GM19455 (cell line): Measurements from ENCODE around the gene RAET1E.
"Not testable (repeated sequence)": the region's sequence is repeated elsewhere in the genome, so short reads cannot be mapped to it uniquely, and the experiment has no call there.

ENCODE experiments used
- ATAC-seq: cut with Tn5 transposase; IDR thresholded peaks from one replicate; pipeline ENCODE4 v1.9.1; 2021; ENCODE audit not compliant: unreplicated experiment

Gene RAET1E

DNA sequence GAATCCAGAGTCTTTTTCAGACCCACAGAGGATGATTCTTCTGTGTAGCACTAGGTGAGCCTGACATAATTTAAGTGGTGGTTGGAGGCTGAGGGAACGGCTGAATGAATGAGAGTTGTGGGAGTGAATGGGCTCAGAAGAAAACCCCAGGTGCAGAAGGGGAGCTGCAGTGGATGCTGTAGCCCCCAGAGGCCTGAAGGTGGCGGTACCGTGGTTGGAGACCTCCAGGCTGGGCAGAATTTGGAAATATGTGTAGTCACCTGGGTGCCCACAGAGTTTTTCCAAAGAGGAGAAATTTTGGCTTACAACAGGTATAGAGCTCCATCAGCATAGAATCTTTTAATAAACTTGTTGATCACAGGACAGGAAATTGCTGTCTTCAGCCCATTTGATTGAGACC, 31.5 kb upstream of the RAET1E start:
- no peak for ATAC-seq

DNA sequence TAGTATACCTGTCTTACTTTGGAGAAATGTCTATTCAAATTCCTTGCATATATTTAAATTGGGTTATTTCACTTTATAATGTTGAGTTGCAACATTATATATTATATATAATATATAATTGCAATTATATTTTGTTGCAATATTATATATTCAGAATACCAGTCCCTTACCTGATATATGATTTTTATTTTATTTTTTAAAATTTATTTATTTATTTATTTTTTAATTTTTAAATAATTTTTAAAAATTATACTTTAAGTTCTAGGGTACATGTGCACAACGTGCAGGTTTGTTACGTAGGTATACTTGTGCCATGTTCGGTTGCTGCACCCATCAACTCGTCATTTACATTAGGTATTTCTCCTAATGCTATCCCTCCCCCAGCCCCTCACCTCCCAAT, 29.1 kb upstream of the RAET1E start:
- ATAC-seq = not testable (repeated sequence)

DNA sequence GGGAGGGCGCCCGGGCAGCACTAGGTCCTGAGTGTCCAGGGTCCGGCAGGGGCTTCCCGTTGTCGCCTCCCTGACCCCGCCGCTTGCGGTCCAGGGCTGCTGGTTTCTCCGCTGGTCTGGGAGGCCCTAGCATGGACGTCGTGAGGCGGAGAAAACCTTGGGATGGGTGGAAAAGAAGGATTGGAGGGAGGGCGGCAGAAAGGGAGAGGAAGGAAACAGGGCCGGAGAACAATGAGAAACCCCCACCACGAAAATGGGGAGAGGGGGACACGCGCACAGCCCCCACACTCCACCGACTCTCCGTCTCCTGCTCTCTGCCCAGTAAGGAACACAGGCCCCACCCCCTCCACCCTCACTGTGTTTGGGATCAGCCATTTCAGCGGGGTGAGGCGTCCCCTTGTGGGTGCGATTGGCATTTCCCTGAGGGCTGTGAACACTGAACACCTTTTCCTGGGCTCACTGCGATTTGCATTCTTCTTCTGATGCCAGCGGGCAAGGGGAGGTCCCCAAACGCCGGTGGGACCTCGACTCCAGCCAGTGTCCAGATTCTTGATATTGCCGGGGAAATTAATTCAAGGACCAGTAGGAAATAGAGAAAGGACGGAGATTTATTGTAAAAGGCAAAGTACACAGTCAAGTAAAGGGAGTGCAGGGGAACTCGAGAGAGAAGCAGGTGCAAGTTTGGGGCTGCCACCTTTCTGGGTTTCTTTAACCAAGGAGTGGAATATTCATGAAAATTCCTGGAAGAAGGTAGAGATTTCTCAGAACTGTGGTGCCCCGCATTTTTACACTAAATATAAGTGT, 28.3 kb upstream of the RAET1E start:
- ATAC-seq = no peak

DNA sequence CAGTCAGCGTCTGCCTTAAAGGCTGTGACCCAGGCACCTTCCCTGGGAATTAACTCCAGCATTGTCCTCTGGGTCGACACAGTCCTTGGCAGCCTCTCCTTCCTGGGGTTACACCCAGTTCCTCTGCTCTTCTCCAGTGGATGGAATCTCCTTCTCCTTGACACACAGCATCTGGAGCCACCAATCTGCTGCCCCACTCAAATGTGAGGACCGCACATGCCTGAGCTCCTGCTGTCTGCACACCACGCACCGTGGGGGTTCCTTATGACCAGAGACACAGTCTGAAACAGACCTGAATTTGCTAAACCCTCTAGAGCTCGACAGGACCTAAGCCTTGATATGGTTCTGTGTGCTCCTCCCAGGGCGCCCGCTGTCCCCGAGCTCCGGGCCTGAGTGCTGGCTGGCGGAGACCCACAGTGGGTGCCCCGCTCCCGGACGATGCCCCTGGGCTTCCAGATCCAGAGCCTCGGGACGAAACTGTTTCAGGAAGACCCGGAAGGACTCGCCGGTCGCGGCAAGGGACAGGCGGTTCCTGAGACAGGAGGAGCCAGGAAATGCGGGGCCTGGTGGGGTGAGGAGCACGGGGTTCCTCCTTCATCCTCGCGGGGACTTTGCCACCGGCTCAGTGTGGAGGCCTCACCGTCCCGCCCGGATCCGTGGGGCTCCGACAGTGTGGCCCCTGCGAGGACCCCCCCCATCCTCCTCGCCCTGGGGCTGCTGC, 27.5 kb upstream of the RAET1E start:
- no peak for ATAC-seq

DNA sequence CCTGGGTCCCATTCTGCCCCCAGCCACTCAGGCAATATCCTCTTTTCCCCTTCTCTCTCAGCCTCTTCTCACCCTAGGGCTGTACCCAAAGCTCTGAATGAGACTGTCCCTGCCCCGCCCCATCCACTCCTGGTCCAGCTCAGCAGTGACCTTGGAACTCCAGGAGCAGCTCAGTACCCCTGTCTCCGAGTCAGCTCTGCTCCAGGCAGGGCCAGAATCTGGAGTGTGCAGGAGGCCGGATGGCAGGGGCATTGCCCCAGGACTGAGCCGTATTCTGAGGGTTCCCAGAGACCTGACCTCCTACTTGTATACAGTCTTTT, 27.0 kb upstream of the RAET1E start:
- no peak for ATAC-seq

DNA sequence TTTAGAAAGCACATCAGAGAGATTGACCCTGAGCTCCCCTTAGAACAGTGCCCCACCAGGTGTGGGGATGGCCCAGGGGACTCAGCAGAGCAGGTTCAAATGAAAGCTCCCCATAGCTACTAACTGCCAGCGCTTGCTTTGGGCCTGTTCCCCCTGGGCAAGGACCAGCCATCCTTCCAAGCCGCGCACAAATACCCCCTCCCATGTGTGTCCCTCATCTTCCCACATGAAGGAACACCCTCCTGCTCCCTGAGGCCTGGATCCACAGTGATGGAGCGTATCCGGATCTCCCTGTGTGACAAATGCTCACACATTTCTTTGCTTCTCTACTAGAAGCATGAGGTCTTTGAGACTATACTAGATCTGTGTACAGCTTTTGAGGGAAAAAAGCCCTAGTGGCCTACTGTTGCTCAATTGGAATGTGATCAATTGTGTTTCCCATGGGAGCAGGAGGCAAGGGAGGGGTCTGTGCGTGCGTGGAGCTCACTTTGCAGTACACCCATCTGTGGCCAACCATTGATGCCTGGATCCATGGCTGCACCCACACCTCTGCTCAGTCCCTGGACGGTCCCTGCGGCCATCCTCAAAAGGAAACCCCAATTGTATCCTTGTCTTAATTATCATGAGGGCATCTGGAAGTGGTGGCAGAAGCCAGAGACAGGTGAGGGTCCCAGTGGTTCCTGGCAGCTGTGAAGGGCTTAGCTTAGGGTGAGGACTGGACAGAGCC, 26.5 kb upstream of the RAET1E start:
- ATAC-seq = no peak

DNA sequence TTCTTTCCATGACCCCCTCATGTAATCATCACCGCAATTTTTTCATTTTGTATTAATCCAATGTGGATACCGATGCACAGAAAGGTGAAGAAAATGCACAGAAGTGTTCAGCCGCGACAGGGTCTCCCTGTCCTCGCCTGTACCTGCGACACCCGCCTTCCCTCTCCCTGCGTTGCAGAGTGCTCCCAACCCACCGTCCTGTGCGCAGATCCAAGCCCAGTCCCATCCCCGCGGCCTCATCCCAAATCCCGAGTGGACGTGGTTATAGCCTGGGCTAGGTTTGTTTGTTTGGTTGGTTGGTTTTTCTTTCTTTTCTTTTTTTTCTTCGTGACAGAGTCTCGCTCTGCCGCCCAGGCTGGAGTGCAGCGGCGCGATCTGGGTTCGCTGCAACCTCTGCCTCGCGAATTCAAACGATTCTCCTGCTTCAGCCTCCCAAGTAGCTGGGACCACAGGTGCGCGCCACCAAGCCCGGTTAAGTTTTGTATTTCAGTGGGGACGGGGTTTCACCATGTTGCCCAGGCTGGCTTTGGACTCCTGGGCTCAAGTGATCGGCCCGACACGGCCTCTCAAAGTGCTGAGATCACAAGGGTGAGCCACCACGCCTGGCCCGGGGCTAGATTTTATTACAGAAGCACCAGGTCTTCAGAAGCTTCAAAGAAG, 25.5 kb upstream of the RAET1E start:
- no peak for ATAC-seq

DNA sequence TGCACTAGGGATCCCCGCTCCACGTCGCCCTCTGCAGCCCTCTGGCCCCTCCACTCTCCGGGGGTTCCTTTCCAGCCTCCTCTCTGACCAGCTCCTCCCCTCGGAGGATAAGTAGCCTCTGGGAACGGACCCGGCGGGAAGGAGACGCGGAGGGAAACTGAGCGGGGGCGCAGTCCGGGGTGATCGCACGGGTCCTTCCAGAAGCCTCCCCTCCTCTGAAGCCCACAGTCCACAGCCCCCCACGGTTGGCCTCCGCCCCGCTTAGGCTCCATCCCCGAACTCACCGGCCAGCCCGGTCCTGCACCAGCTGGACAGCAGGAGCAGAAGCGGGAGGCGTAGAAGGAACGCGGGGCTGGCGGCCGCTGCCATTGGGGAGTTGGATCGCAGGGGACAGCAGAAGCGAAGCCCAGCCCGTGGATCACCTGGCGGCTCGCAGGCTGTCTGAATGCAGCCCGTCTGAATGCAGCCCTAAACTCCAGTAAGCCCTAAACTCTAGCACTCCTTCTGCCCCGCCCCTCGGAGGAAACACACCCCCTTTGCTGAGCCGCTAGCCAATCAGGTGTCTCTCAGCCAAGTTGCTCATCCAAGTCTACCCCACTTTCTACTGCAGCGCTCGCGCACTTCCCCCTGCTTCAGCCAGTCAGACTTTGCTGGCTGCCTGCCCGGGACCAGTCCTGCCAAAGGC, 24.9 kb upstream of the RAET1E start, which contains the start of gene RAET1G:
TSS of gene RAET1G (minus strand) at position 480 of the 685 bp plus-strand sequence. CDS start at position 369, 111 bp downstream.
- no peak for ATAC-seq

DNA sequence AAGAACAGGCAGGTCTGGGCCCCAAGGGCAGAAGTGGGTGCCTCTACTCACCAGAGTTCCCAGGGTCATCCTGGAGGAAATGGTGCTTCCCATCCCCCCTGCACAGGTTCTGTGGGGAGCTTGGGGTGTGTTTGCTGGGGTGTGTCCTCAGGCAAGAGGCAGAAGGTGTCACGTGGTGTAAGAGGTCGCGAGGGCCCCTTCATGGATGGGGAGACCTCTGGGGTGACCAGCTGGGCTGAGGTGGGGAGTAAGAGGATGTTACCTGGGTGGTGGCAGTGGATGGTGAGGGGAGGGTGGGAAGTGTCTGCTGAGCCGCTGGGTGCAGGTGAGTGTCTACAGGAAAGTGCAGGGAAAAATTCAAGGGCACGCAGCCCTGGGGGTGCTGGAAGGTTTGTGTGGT, 24.2 kb upstream of the RAET1E start:
- ATAC-seq = not testable (repeated sequence)

DNA sequence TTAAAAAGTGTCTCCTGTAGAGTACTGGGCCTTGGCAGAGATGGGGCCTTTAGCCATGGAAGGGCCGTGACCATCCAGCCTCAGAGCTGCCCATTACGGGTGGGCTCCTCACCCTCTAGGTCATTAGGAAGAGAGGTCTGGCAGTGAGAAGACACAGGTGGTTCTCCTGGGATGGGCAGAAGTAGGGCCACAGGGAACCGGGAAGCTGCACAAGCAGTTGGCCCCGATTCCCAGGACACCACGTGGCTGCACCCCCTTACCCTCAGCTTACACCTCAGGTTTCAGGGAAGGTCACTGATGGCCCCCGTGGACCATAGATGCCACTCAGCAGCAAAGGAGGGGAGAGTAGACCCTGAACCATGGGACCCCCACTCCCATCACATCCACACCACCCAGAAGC, 23.4 kb upstream of the RAET1E start:
- ATAC-seq = no peak

DNA sequence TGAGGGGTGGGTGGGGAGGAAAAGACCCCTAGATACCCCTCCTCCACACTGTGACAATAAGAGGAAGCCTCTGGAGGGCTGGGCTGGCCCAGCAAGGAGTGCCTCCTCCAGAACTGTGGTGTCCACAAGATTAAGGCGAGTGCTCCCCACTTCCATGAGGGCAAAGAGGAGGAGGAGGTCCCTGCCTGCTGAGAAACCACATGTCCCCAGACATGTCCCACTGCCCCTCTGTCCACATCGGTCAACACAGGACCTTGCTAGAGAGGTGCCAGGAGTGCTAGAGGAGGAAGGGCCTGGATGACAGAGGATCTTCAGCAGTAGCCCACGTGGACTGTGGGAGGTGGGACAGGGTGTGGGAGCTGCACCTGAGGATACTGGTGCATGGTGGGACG, 21.9 kb upstream of the RAET1E start:
- ATAC-seq = no peak

DNA sequence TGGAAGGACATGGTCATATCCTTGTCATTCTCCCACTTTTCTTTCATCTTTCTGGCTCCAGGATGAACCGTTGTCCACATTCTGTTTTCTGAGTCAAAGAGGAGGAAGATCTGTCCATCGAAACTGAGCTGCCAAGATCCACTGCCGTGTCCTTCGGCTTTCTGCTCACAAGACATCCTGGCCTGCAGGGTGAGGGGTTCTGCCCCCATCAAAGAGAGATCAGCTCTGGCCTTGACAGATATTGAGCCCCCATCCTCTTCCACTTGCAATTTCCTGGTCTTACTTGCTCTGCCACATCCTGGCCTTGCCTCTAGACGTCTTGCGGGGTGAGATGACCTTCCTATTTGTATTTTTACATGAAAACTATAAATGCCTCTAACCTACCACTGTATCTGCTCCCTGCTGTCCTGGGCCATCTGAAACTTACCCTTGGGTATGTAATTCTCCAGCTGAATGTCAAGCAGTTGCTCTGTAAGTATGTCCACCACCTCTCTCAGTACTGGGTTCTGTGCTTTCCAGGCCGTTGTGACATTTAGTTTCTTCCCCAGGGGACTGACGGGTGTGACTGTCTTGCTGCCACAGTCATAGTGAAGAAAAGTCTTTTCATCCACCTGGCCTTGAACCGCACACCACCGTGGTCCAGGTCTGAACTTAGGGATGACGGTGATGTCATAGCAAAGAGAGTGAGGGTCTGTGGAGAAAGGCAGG, 21.4 kb upstream of the RAET1E start:
- not testable (repeated sequence) for ATAC-seq

DNA sequence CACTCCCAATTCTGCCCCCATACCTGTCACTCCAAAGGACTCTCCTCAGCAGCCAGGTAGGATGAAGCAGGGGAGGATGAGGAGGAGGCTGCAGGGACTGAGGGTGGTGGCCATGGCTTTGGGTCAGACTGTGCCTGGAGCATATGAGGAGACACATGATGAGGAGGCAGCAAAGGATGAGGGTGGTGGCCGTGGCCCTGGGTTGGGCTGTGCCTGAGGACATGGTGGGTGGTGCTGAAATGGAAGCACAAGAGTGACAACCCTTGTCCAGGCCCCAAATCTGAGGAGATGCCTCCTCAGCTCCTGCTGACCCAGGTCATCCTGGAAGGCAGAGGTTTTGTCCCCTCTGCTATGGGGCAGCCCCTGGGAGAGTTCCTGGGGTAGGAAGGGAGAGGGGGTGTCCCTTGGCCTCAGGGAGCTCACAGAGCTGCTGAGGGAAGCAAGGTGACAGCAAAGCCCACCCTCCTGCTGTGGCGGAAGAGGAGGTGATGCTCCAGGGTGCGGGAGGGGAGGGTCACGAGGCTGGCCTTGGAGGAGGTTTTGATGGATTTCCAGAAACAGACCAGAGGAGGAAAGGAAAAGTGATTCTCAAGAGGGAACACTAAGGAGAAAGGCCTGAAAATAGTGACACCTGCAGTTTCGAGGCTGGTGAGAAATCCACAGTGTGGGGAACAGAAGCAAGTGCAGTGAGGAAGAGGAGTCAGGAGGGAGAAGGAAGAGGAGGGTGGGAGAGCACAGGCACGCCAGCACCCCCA, 20.4 kb upstream of the RAET1E start:
- no peak for ATAC-seq

DNA sequence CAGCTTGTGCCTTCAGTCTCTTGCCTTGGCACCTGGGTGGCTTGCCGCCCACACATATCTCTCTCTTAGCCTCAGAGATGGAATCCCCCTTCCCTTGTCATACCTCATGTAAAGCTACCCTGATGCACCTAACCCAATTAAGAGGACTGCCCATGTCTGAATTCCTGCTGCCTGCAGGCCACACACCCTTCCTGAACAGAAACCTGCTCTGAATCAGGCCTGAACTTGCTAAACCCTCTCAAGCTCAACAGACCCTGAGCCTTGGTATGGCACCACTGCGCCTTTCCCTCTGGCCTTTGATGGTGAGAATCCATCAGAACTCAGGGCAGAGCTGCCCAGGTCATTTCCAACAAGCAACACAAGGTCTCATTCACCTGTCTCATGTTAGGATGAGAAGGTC, 19.8 kb upstream of the RAET1E start:
- ATAC-seq = no peak

DNA sequence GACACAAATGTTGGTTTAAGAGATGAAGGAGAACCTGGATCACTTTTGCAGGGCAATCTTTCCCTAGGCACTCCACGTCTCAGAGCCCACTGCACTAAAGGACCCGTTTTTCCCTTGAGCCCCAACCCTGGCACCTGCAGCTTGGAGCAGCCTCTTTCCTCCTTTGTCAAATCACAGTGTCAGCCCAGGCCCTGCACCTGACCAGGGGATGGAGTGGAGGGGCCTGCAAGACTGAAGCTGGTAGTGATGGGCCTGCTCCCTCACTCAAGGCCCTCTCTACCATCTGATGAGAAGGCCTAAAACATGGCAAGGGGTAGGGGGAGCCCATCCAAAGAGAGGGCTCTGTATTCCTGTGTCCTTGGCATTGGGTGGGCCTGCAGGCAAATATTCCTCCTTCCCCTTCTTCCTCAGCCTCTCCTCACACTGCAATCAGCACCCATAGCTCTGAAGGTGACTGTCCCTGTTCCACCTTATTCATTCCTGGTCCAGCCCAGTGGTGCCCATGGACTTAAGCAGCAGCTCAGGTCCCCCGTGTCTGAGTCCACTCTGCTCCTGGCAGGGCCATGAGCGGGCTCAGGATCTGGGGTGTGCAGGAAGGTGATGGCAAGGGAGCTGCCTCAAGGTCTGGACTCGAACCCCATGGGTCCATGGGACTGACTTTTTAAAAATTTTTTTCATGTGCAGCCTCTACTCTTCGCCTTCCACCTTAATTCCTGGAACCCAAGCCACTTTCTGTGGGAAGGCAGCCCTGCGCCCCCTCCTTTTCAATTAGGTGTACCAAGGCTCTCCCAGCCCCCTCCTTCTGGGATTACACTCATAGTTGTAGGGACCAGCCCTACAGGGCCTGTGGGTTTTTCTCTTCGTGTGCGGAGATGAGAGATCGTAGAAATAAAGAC, 18.3 kb upstream of the RAET1E start:
- no peak for ATAC-seq

DNA sequence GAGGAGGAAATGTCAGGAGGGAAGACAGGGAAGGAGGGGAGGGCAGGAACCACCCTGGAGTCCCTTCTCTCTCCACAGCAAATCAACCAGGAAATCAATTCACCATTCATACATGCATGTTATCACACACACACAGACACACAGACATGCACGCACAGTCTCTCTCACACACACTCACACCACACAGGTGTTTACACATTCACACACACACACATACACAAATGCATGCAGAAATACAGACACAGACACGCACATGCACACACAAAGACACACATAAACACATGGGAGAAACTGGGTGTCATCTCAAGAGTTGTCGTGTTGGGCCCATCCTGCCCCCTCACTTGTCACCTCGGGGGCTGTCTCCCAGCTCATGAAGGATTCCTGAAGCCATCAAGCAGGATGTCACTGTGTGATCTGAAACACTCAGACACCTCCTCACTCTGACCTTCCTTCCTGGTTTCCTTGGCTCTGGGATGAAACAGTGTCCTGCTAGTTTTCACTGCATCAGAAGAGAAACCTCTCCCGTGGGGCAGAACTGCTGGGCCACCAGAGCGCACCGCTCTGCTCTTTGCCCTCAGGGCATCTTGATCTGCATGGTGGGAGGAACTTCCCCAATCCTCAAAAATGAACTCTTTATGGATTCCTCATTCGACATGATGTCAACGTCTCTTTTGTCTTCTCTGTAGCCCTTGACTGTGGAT, 15.8 kb upstream of the RAET1E start:
- no peak for ATAC-seq

DNA sequence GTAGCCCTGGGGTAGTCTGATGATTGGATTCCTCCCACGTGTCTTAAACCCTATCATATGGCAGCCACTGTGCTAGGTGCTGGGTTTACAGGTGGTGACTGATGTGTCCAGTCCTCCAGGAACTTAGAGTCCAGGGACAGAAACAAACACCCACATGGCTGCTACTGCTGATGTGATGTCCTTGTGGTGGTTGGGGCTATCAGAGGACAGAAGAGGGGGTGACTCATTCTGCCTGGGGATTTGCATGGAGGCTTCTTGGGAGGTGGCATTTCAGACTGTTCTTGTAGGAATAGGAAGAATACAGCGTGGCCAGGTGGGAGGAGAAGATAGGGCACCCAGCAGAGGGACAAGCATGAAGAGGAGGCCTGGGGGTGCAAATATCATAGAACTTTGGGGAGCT, 15.2 kb upstream of the RAET1E start:
- ATAC-seq = no peak

DNA sequence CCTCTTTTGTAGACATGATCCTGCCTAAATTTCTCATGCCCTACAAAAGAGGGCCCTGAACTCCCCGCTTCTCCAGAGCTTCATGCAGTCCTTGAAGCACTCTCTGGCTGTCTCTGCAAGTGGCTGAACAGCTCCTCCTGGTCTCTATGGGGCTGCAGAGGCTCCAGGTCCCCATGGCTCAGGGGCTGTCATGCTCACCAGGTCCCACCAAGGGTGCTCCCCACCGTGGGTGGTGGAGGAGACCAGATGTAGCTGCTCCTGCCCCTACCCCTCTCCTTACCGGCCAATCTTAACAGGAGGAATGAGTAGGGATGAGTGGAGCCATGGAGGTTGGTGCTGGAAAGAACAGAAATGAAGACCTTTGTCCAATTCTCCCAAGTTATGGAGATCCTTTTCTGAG, 14.8 kb upstream of the RAET1E start:
- not testable (repeated sequence) for ATAC-seq
